Fibroblast of skin of right quadriceps (primary cell): ENCODE results near the gene GALM.
A peak's percentile ranks its signal among the peaks of the same experiment; 100 is the strongest.
"Not testable (repeated sequence)": the region's sequence is repeated elsewhere in the genome, so short reads cannot be mapped to it uniquely, and the experiment has no call there.

Experiments
- DNase-seq: peaks from one replicate; pipeline ENCODE4 v3.0.0-alpha.2; 2013

Gene GALM

GRCh38 chr2:38714941-38715340 is 49.0 kb downstream of the GALM start:
- DNase-seq: not testable (repeated sequence)

- DNase-seq: peak; percentile 82
Observed at GRCh38 chr2:38716185-38716584, 50.3 kb downstream of the GALM start.

GRCh38 chr2:38718601-38719000 is 52.7 kb downstream of the GALM start:
- DNase-seq: no peak

GRCh38 chr2:38719706-38720105 is 53.8 kb downstream of the GALM start:
- DNase-seq: no peak

- peak; percentile 92 for DNase-seq
Observed at GRCh38 chr2:38720613-38721241, 54.8 kb downstream of the GALM start.

- no peak for DNase-seq
Observed at GRCh38 chr2:38722271-38723061, 56.6 kb downstream of the GALM start.

GRCh38 chr2:38723173-38723572 is 57.3 kb downstream of the GALM start:
- no peak for DNase-seq

- DNase-seq: no peak
Observed at GRCh38 chr2:38727661-38728060, 61.7 kb downstream of the GALM start.

GRCh38 chr2:38728694-38729093 is 62.8 kb downstream of the GALM start:
- DNase-seq: no peak

GRCh38 chr2:38731090-38731489 is 65.2 kb downstream of the GALM start:
- no peak for DNase-seq

GRCh38 chr2:38731684-38732221 is 65.8 kb downstream of the GALM start:
- DNase-seq: no peak

- no peak for DNase-seq
Observed at GRCh38 chr2:38733300-38733971, 67.5 kb downstream of the GALM start.

- DNase-seq: no peak
Observed at GRCh38 chr2:38734299-38735058, 68.6 kb downstream of the GALM start.

GRCh38 chr2:38735999-38736320 is 70.0 kb downstream of the GALM start:
- DNase-seq: no peak

- peak; percentile 63 for DNase-seq
Observed at GRCh38 chr2:38737000-38737698, 71.2 kb downstream of the GALM start.

GRCh38 chr2:38737925-38738324 is 72.0 kb downstream of the GALM start:
- no peak for DNase-seq

- DNase-seq: no peak
Observed at GRCh38 chr2:38739524-38739923, 73.6 kb downstream of the GALM start.

- peak; percentile 61 for DNase-seq
Observed at GRCh38 chr2:38740851-38741731, 75.2 kb downstream of the GALM start.

- no peak for DNase-seq
Observed at GRCh38 chr2:38742797-38743559, 77.1 kb downstream of the GALM start.

GRCh38 chr2:38743672-38744398 is 77.9 kb downstream of the GALM start:
- DNase-seq: no peak
